ENCODE results near the gene STAMBPL1.

The STAMBPL1 gene

GRCh38 chr10:88961266-88961665, 81.2 kb downstream of the STAMBPL1 start:
- Histone ChIP-seq H3K27ac (peak overlapping the region; percentile 69), H3K4me3 (ENCODE audit: low read depth in 1 of 2, low read length in 1 of 2) (no peak overlapping the region), H3K27me3 (no peaks in the 10 kb centered on the region), H3K9me3 (no peaks in the 10 kb centered on the region), H3K4me1 (ENCODE audit: control insufficient read depth in 1 of 2, insufficient read depth in 1 of 2, low read depth in 1 of 2, low read length in 1 of 2) (peaks cover 23 to 47% of the 10 kb centered on the region in 2 experiments), H3K36me3 (no peaks in the 10 kb centered on the region)
- no peak for TF ChIP-seq CTCF (IDR thresholded peaks at IDR 0.05)

- Histone ChIP-seq H3K4me3 (ENCODE audit: low read depth in 1 of 2, low read length in 1 of 2) (no peak overlapping the region), H3K9me3 (no peaks in the 10 kb centered on the region), H3K27me3 (no peaks in the 10 kb centered on the region), H3K27ac (peak overlapping the region; percentile 69), H3K36me3 (no peaks in the 10 kb centered on the region), H3K4me1 (ENCODE audit: control insufficient read depth in 1 of 2, insufficient read depth in 1 of 2, low read depth in 1 of 2, low read length in 1 of 2) (peaks cover 23 to 54% of the 10 kb centered on the region in 2 experiments)
- TF ChIP-seq CTCF (IDR thresholded peaks at IDR 0.05) = no peak
Observed at GRCh38 chr10:88962336-88962735, 82.3 kb downstream of the STAMBPL1 start.

- TF ChIP-seq CTCF (IDR thresholded peaks at IDR 0.05) = no peak
Observed at GRCh38 chr10:88963318-88963717, 83.3 kb downstream of the STAMBPL1 start.

GRCh38 chr10:88964360-88964759, 84.3 kb downstream of the STAMBPL1 start:
- Histone ChIP-seq H3K27me3 (no peaks in the 10 kb centered on the region), H3K27ac (peak overlapping the region; percentile 45), H3K36me3 (no peaks in the 10 kb centered on the region), H3K4me1 (ENCODE audit: control insufficient read depth in 1 of 2, insufficient read depth in 1 of 2, low read depth in 1 of 2, low read length in 1 of 2) (peaks cover 23 to 54% of the 10 kb centered on the region in 2 experiments), H3K4me3 (ENCODE audit: low read depth in 1 of 2, low read length in 1 of 2) (no peak overlapping the region), H3K9me3 (no peaks in the 10 kb centered on the region)
- no peak for TF ChIP-seq CTCF (IDR thresholded peaks at IDR 0.05)

More at GRCh38 chr10:88963318-88963717, 83.3 kb downstream of the STAMBPL1 start:
- Histone ChIP-seq H3K36me3 (no peaks in the 10 kb centered on the region), H3K27me3 (no peaks in the 10 kb centered on the region), H3K4me1 (ENCODE audit: control insufficient read depth in 1 of 2, insufficient read depth in 1 of 2, low read depth in 1 of 2, low read length in 1 of 2) (peaks cover 23 to 54% of the 10 kb centered on the region in 2 experiments), H3K9me3 (no peaks in the 10 kb centered on the region), H3K27ac (no peak overlapping the region), H3K4me3 (ENCODE audit: low read depth in 1 of 2, low read length in 1 of 2) (no peak overlapping the region)

GRCh38 chr10:88964869-88965415, 84.9 kb downstream of the STAMBPL1 start:
- peak overlapping the region; percentile 45 for H3K27ac ChIP-seq
- H3K9me3 ChIP-seq = no peaks in the 10 kb centered on the region
- no peak overlapping the region for H3K4me3 ChIP-seq (ENCODE audit: low read depth in 1 of 2, low read length in 1 of 2)
- no peaks in the 10 kb centered on the region for H3K36me3 ChIP-seq
- TF ChIP-seq CTCF (IDR thresholded peaks at IDR 0.05) = no peak
- no peaks in the 10 kb centered on the region for H3K27me3 ChIP-seq
- H3K4me1 ChIP-seq (ENCODE audit: control insufficient read depth in 1 of 2, insufficient read depth in 1 of 2, low read depth in 1 of 2, low read length in 1 of 2) = peaks cover 23 to 54% of the 10 kb centered on the region in 2 experiments

Data from neutrophil (primary cell).